NCI-H1930 (cell line): ENCODE measurements around the gene AKAP7.
"Not testable (repeated sequence)": the region's sequence is repeated elsewhere in the genome, so short reads cannot be mapped to it uniquely, and the experiment has no call there.

Experiments used
- DNase-seq, 2 experiments: peaks; one replicate each; lab custom pipeline; 2025; lab: John Stamatoyannopoulos, UW

The AKAP7 gene

DNA sequence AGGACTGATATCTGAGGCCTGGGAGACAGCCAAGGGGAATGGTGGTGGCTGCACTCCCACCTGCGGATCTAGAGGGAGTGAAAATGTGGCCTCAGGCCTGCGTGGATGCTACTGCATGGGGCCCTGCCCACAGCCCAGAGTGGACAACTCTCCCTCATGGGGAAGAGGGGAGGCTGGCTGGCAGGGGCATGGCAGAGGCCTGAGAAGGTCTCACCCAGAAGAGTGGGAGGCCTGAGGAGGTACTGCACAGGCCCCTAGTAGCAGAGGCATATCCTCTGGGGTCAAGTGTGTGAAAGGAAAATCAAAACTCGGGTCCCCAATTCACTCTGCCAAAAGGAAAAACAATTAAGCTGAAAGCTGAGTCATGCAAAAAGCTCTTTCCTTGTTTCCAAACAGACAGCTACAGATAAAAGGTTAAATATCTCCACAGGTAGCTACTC is 158.2 kb downstream of the AKAP7 start:
- DNase-seq = no peak

DNA sequence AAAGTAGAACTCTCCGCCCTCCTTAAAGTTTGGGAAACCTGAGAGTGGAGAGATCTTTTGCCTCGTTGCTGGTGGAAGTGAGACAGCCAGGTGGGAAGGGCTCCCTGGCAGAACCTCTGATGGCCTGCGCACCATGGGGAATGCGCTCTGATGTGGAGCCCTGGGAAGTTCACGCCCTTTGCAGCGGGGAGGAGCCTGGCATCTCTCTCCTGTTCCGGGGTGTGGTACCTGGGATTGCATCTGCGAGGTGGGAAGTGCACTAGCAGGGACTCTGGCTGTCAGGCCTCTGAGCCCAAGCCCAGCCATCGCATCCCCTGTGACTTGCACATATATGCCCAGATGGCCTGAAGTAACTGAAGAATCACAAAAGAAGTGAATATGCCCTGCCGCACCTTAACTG is 159.8 kb downstream of the AKAP7 start:
- no peak for DNase-seq

DNA sequence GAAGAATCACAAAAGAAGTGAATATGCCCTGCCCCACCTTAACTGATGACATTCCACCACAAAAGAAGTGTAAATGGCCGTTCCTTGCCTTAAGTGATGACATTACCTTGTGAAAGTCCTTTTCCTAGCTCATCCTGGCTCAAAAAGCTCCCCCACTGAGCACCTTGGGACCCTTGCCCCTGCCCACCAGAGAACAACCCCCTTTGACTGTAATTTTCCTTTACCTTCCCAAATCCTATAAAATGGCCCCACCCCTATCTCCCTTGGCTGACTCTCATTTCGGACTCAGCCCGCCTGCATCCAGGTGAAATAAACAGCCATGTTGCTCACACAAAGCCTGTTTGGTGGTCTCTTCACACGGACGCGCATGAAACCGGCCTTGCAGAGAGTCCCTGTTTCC is 165.6 kb downstream of the AKAP7 start:
- DNase-seq = not testable (repeated sequence)

DNA sequence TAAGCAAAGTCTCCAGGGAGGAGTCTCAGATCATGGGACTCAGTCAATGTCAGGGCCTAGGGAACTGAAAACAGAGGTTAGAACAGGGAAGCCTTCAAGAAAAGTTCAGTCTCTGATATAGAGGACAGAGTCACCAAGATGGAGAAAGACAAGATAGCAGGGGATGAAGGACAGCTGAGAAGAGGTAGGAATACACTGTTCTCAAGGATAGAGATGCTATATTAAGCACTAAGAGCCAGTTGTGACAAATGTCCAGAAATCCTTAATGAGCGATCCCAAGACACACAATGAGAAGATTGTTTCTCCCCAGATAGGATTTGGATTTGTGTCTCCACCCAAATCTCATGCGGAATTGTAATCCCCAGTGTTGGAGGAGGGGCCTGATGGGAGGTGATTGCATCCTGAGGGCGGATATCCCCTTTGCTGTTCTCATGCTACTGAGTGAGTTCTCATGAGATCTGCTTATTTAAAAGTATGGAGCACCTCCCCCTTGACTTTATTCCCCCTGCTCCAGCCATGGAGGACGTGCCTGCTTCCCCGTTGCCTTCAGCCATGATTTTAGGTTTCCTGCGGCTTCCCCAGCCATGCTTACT is 168.2 kb downstream of the AKAP7 start:
- no peak for DNase-seq

DNA sequence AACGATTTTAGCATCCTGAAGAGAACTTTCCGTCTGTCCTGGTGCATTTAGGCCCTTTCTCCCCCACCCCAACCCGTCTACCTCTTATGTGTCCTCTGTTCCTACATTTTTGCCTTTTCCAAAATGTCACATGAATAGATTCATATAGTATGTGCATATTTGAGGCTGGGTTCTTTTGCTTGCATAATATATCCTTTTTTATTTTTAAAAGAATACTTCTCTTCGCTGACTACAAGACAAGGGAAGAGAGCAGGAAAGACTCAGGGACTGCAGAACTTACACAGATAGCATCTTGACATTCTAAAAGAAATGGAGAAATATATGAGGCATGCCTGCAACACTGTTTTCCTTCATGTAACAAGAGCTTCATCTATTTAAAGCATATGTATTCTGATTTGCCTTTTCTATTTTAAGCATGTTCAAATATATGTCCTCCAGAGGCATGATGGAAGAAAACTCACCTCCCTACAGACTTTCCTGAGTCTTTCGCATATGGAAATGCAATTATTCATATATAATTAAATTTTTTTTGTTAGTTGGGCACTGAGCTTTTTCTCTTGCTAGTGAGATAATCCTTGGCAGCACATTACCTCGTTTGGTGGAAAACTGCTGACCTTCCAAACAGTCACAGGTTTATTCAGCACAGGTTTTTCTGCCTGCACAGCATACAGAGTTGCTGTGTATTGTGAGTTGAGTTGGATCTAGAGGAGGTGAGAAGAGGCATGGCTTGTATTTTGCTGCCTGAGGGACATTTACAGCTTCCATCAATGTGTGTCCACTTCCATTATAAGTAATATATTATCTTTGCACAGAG is 170.0 kb downstream of the AKAP7 start:
- no peak for DNase-seq

DNA sequence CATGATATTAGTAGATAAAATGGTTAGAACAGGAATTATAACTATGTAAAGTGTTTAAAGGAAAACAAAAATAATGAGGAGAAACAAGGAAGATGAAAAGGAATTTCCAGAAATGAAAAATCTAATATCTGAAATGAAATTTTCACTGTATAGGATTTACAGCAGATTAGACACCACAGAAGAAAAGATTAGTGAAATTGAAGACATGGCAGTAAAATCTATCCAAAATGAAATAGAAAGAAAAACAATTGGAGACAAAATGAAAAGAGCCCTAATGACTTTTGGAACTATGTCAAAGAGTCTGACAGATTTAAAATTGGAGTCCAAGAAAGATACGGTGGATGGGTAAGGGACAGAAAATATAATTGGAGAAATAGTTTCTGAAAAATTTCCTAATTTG is 174.2 kb downstream of the AKAP7 start:
- no peak for DNase-seq

DNA sequence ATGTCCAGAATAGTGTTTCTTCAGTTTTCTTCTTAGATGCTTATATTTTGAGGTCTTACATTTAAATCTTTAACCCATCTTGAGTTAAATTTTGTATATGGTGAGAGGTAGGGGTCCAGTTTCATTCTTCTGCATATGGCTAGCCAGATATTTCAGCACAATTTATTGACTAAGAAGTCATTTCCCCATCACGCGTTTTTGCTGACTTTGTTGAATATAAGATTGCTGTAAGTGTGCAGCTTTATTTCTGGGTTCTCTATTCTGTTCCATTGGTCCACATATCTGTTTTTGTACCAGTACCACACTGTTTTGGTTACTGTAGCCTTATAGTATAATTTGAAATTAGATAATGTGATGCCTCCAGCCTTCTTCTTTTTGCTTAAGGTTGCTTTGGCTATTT is 179.6 kb downstream of the AKAP7 start:
- DNase-seq = no peak

DNA sequence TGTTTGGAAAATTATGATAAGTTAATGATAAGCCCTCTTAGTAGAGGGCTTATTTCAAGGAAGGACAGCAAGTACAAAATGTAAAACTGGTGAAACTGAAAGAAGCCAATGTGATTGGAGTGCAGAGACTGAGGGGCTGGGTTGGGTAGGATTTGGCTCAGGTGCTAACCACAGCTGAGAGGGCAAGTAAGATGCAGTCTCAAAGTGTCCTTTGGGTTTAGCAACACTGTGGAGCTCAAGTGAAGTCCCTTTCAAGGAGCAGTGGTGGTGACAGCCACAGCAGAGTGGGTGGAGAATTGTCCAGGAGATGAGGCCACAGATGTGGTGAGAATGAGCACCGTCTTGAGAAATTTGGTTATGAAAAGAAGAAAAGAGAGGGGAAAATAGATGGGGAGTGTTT is 181.4 kb downstream of the AKAP7 start:
- no peak for DNase-seq

DNA sequence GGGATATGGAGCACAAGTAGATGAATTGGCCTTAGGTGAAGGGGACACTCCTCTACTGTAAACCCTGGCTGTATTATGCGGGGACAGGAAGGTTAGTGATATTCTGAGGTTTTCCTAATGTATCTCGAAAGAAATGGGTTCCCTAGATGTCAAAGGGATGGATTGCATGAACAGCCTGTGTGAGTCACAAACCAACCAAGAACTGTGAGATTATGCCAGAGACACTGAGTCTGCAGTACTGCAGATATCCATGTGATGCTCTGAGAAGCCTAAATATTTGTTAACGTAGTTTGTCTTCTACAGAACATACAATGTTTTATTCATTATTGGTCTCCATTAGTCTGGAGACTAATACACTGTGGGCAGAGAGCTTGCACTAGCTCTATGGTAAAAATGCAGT is 182.2 kb downstream of the AKAP7 start:
- DNase-seq = no peak

DNA sequence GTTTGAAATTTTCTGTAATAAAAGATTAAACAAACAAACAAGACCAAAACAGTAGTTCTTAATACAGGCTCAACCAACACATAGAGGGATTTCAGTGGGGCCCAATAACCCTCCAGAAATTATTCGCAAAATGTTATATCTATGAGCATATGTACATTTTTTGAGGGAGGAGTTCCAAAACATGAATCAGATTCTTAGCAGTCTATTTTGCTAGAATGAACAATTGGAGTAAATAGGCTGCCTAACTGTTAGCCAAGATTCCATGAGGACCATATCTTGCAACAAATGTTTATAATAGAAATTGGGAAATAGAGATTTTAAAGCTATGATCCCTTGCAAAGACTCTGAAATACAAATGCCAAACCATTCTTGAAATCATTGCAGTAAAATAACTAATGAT is 186.3 kb downstream of the AKAP7 start:
- no peak for DNase-seq

DNA sequence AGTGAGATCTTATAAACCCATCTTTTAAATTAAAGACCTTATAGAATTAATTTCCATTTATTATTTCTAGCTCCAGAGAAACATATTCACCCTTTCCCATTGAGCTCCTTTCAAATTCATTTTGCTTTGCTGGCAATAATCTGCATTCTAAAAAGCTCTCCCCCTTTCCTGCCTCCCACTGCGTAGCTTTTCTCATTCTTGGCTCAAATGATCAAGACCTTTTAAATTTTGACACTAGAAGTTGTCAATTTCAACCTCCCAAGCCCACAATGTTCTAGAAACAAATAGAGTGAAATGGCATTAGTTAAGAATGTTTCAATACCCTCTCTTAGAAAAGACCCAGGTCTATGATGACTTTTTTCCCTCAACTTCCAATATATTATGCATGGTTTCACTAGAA is 186.9 kb downstream of the AKAP7 start:
- DNase-seq = no peak

DNA sequence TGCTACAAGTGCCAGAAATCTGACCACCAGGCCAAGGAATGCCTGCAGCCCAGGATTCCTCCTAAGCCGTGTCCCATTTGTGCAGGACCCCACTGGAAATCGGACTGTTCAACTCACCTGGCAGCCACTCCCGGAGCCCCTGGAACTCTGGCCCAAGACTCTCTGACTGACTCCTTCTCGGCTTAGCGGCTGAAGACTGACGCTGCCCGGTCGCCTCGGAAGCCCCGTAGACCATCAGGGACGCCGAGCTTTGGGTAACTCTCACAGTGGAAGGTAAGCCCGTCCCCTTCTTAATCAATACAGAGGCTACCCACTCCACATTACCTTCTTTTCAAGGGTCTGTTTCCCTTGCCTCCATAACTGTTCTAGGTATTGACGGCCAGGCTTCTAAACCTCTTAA is 190.4 kb downstream of the AKAP7 start:
- not testable (repeated sequence) for DNase-seq

DNA sequence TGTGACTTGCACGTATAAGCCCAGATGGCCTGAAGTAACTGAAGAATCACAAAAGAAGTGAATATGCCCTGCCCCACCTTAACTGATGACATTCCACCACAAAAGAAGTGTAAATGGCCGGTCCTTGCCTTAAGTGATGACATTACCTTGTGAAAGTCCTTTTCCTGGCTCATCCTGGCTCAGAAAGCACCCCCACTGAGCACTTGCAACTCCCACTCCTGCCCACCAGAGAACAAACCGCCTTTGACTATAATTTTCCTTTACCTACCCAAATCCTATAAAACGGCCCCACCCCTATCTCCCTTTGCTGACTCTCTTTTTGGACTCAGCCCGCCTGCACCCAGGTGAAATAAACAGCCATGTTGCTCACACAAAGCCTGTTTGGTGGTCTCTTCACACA is 193.5 kb downstream of the AKAP7 start:
- DNase-seq = not testable (repeated sequence)

DNA sequence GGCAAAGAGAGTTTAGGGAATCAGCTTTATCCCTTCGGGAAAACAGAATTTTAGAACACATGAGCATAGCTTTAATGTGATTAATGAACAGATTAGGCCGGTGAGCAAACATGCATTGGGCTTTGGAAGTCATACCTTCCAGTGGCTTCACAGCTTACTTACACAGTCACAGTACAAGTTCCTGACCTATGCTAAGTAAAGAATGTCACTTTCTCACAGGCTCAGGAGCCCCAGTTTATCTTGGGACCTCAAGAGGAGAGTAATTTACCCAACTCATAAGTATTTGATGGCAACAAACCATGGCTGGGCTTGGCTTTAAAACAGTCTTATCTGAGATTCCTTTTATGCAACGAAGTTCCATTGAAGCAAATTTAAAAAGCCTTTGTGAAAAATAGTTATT is 195.9 kb downstream of the AKAP7 start:
- no peak for DNase-seq

DNA sequence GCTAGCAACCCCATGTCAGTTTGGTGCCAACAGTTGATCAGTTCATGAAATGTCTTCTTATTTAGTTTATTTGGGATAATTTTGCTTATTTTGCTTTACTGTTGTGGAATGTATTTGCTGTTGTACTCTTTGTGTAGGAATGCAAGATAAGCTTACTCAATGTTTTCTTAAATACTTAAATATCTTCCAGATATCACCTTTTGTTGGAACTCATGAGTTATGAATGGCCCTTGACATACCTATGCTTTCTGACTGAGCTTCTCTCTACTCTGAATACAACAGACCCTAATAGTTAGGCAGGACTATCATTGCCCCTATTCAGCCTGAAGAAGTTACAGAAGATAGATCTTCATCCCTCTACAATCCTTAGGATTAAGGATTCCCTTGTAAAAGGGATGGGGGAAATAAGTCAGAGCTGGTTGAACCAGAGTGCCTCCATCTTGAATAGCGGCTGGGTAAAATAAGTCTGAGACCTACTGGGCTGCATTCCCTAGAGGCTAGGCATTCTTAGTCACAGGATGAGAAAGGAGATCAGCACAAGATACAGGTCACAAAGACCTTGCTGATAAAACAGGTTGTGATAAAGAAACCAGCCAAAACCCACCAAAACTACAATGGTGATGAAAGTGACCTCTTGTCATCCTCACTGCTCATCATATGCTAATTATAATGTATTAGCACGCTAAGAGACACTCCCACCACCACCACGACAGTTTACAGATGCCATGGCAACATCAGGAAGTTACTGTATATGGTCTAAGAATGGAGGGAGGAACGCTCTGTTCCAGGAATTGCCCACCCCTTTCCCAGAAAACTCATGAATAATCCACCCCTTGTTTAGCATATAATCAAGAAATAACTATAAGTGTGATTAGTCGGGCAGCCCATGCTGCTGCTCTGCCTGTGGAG is 196.9 kb downstream of the AKAP7 start:
- DNase-seq = no peak
